GM10266 (cell line): Measurements from ENCODE around the gene CCDC92.

Source experiments
- DNase-seq: peaks from one replicate; pipeline ENCODE4 v3.0.0; 2012; ENCODE audit errors: extremely low spot score
- TF ChIP-seq, protein P1 (sequence below): IDR thresholded peaks from 2 replicates; pipeline ENCODE4 v1.5.1; 2012; ENCODE audit warnings: mild to moderate bottlenecking, low read depth; ENCODE audit not compliant: control insufficient read depth, insufficient read depth; ENCODE audit errors: missing control alignments

CCDC92 gene

DNA sequence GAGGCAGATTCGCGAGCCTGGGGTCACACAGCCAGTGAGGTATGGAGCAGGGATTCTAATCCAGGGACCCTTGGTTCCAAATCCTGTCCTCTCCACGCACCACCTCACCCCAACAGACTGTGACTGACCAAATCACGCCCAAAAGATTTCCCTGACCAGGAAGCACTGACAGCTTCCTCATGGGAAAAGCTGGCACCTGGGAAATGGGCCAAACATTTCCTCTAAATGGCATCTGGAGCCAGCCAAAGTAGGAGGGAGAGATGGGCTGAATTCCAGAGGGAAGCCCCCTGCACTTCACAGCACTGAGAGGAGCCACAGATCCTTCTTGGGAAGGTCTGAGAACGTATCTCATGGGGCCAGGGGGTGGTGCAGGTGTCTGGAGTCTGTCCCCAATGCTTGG is 28.8 kb downstream of the CCDC92 start:
- DNase-seq: no peak
- TF ChIP-seq, protein P1, sequence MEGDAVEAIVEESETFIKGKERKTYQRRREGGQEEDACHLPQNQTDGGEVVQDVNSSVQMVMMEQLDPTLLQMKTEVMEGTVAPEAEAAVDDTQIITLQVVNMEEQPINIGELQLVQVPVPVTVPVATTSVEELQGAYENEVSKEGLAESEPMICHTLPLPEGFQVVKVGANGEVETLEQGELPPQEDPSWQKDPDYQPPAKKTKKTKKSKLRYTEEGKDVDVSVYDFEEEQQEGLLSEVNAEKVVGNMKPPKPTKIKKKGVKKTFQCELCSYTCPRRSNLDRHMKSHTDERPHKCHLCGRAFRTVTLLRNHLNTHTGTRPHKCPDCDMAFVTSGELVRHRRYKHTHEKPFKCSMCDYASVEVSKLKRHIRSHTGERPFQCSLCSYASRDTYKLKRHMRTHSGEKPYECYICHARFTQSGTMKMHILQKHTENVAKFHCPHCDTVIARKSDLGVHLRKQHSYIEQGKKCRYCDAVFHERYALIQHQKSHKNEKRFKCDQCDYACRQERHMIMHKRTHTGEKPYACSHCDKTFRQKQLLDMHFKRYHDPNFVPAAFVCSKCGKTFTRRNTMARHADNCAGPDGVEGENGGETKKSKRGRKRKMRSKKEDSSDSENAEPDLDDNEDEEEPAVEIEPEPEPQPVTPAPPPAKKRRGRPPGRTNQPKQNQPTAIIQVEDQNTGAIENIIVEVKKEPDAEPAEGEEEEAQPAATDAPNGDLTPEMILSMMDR: no peak

DNA sequence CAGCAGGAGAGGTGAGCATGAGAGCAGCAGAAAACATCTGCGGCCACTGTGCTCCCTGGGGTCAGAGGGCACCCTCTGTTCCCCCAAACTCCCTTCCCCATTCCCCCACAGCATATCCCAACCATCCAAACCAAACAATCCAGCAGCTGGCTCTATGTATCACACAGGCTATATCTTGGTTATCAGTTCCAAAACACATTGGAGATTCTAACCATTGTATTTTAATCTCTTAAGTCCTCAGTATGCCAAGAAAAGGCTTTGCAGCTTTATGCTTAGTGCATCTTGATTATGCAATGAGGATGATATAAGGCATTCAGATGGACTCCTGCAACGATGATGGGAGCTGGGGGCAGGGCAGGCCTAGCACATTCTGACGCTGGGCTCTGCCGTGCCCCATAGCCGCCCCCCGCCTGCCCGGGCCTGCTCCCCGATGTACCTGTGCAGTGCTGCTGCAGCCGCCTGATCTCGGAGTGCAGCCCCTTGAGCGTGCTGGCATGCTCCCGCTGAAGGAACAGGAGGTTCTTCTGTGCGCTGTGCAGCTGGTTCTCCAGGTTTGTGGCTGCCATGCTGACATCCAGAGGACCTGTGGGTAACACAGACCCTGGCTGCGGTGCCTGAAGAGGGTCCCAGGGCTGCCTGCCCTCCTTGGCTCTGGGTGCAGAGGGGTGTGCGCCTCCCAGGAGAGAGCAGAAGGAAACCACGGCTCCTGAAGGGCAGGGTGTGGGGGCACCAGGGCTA is 29.6 kb downstream of the CCDC92 start:
- DNase-seq: no peak
- TF ChIP-seq, protein P1: no peak

DNA sequence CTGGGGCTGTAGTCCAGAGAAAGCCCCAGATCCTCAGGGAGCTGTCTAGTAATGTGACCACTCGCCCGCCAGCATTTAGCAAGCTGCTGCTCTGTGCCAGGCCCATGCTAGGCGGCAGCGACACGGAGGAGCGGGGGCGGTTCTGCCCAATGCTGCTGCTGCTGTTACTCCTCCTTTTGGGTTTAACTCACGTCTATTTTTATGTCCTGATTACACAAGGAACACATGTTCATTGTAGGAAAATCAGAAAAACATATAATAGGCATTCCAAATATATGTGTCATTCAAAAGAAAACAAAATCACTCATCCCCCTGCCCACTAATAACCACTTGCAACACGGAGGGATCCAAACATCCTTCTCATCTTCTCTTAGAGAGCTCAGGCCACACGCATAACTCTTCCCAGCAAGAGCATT is 30.4 kb downstream of the CCDC92 start:
- TF ChIP-seq, protein P1: no peak
- DNase-seq: no peak

DNA sequence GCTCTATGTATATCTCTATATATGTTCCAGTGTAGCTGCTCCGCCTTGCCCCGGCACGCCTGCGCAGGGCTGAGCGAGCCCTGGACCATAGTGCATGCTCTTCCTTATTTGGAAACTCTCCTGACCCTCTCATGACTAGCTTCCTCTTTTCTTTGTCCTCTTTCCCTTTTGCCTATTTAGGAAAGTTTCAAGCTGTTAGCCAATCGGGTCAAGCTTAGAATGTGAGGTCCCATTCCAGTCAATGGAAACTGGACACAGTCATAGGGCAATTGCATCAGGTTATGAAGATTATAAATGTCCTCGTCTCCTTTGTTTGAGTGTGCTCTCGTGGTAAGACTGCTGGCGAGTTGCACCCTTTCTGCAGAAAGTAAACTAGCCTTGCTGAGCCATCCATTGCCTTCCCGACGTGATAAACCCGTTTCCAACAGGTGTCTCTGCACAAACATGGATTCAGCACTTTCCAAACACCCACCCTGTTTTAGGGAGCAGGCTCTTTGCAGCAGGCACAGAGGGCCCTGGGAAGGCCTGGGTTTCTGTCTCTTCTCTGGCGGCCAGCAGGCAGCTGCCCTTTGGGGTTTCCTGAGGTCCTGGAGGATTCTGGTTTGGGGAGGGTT is 30.9 kb downstream of the CCDC92 start:
- no peak for DNase-seq
- TF ChIP-seq, protein P1: no peak

DNA sequence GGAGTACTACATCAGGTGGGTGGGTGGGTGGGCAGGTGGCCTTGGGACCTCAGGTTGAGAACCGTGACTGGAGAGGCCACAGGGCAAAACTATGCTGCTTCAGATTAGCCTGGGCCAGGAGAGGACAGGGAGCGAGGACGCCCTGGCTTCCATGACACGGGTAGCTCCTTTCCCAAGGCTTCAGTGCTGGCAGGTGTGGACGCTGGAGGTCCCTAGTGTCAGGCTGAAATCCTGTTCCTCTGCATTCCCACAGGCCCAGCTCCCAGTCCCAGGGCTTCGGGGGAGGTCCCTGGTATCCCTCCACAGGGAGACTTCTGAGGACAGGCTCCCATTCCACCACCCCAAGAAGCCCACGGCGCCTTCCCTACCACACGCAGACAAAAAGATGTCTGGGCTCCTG is 31.6 kb downstream of the CCDC92 start:
- TF ChIP-seq, protein P1: no peak
- DNase-seq: no peak

DNA sequence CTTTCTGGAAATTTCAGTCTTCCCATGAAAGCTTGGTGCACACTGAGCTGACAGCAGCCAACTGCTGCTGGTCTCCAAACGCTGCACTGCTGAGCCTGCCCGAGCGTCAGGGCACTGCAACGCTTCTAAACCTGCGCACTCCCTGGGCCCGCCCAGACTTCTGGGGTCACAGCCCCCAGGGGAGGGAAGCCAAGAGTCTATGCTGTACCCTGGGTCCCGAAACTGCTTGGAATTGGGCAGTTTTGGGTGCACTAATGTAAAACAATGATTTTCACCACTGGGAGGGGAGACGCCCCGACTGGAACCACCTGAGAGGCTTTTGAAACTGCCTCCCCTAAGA is 32.0 kb downstream of the CCDC92 start:
- no peak for DNase-seq
- TF ChIP-seq, protein P1: no peak
